IMR-90 (cell line): ENCODE measurements around the gene AFM. TPM values are rescaled to one million over a fixed set of nuclear protein-coding genes. Genes with fewer than 3 reads are reported as not detected.

Experiments used
- ATAC-seq: fragments of 200-7000 bp; cut with Tn5 transposase; 2 replicates; pipeline ENCODE4 v1.9.1; 2020; ENCODE audit warnings: low read depth, mild to moderate bottlenecking, moderate library complexity
- BruUV-seq: library from RNA; stranded (reverse); fragments of 400-500 nt; replicated peaks from 2 replicates; lab custom pipeline; 2021; lab: Mats Ljungman, UMichigan
- CTCF ChIA-PET: fragments of 300-600 bp; formaldehyde crosslinking; extraction: SDS; loops from one replicate; lab custom pipeline; 2021; ENCODE audit warnings: antibody characterized with exemption; lab: Yijun Ruan, JAX
- POLR2A ChIA-PET: fragments of 300-600 bp; sonication (Branson Sonifier 250); formaldehyde crosslinking; loops from one replicate; lab custom pipeline; 2022; ENCODE audit warnings: antibody characterized with exemption; ENCODE audit not compliant: unreplicated experiment; lab: Charles Lee
- DNase-seq: peaks from one replicate; pipeline ENCODE4 v3.0.0; 2013
- H2AFZ ChIP-seq: replicated peaks from 2 replicates; pipeline ENCODE3; 2013; ENCODE audit warnings: low read length, mild to moderate bottlenecking; ENCODE audit not compliant: poor library complexity
- H2AK5ac ChIP-seq: 2 replicates; pipeline ENCODE4 v1.6.1; 2013; ENCODE audit warnings: low read depth, low read length, inconsistent platforms
- H2AK9ac ChIP-seq: replicated peaks from 2 replicates; pipeline ENCODE3; 2013; ENCODE audit warnings: mild to moderate bottlenecking, low read depth, low read length, moderate library complexity; ENCODE audit not compliant: poor library complexity
- H2BK120ac ChIP-seq: 2 replicates; pipeline ENCODE4 v1.6.1; 2013; ENCODE audit warnings: low read depth, low read length, inconsistent platforms
- H2BK15ac ChIP-seq: 3 replicates; pipeline ENCODE4 v1.6.1; 2013; ENCODE audit warnings: low read depth, low read length, inconsistent platforms
- H2BK20ac ChIP-seq: 2 replicates; pipeline ENCODE4 v1.6.1; 2013; ENCODE audit warnings: low read depth, mild to moderate bottlenecking, inconsistent platforms, low read length, moderate library complexity
- H2BK5ac ChIP-seq: 2 replicates; pipeline ENCODE4 v1.6.1; 2013; ENCODE audit warnings: mild to moderate bottlenecking, low read depth, low read length, inconsistent platforms; ENCODE audit not compliant: poor library complexity, severe bottlenecking
- H3K14ac ChIP-seq: replicated peaks from 2 replicates; pipeline ENCODE4 v1.6.1; 2013; ENCODE audit warnings: low read depth, low read length, inconsistent platforms
- H3K18ac ChIP-seq: 2 replicates; pipeline ENCODE4 v1.6.1; 2013; ENCODE audit warnings: low read depth, low read length, control low read depth
- H3K23ac ChIP-seq: 2 replicates; pipeline ENCODE4 v1.6.1; 2013; ENCODE audit warnings: low read depth, low read length, inconsistent platforms
- H3K27ac ChIP-seq: 2 replicates; pipeline ENCODE4 v1.5.1; 2013; ENCODE audit warnings: mild to moderate bottlenecking, control low read depth, low read length; ENCODE audit not compliant: insufficient read depth
- H3K27me3 ChIP-seq: 2 replicates; pipeline ENCODE4 v1.6.1; 2013; ENCODE audit warnings: low read length; ENCODE audit not compliant: control insufficient read depth, insufficient read depth
- H3K36me3 ChIP-seq: 2 replicates; pipeline ENCODE4 v1.6.1; 2013; ENCODE audit warnings: low read length, mixed read lengths; ENCODE audit not compliant: control insufficient read depth, insufficient read depth
- H3K4ac ChIP-seq: 2 replicates; pipeline ENCODE4 v1.6.1; 2013; ENCODE audit warnings: low read depth, low read length, inconsistent platforms
- H3K4me1 ChIP-seq: 2 replicates; pipeline ENCODE4 v1.6.1; 2013; ENCODE audit warnings: low read length, mixed read lengths; ENCODE audit not compliant: control insufficient read depth, insufficient read depth
- H3K4me2 ChIP-seq: 2 replicates; pipeline ENCODE4 v1.6.1; 2013; ENCODE audit warnings: low read depth, mild to moderate bottlenecking, control low read depth, low read length, moderate library complexity
- H3K4me3 ChIP-seq: 2 replicates; pipeline ENCODE4 v1.5.1; 2013; ENCODE audit warnings: low read depth, mild to moderate bottlenecking, control low read depth, low read length, moderate library complexity; ENCODE audit not compliant: insufficient read depth
- H3K56ac ChIP-seq: 2 replicates; pipeline ENCODE4 v1.6.1; 2013; ENCODE audit warnings: low read length, inconsistent platforms; ENCODE audit not compliant: insufficient read depth; ENCODE audit errors: extremely low read depth
- H3K79me1 ChIP-seq, 2 experiments: 2 replicates each; pipeline ENCODE4 v1.6.1; 2013; ENCODE audit warnings: low read length in 2 of 2, inconsistent platforms in 1 of 2, low read depth in 1 of 2
- H3K9ac ChIP-seq: 2 replicates; pipeline ENCODE4 v1.6.1; 2013; ENCODE audit warnings: low read depth, low read length, control low read depth
- H3K9me1 ChIP-seq: 2 replicates; pipeline ENCODE4 v1.6.1; 2013; ENCODE audit warnings: low read length, inconsistent platforms; ENCODE audit not compliant: insufficient read depth
- H3K9me3 ChIP-seq: 2 replicates; pipeline ENCODE4 v1.6.1; 2013; ENCODE audit warnings: low read length; ENCODE audit not compliant: control insufficient read depth, insufficient read depth
- H4K20me1 ChIP-seq: 2 replicates; pipeline ENCODE4 v1.6.1; 2013; ENCODE audit warnings: low read length, inconsistent platforms; ENCODE audit not compliant: insufficient read depth
- H4K5ac ChIP-seq: 2 replicates; pipeline ENCODE4 v1.6.1; 2013; ENCODE audit warnings: mild to moderate bottlenecking, low read depth, low read length, control low read depth
- H4K8ac ChIP-seq, 2 experiments: 2 replicates each; pipeline ENCODE4 v1.6.1; 2013; ENCODE audit warnings: low read depth in 2 of 2, low read length in 2 of 2, control low read depth in 1 of 2, inconsistent platforms in 1 of 2
- H4K91ac ChIP-seq: 2 replicates; pipeline ENCODE4 v1.6.1; 2013; ENCODE audit warnings: low read depth, low read length, inconsistent platforms; ENCODE audit not compliant: insufficient read depth
- BHLHE40 ChIP-seq: fragments of 150-350 bp; IDR thresholded peaks from 2 replicates; pipeline ENCODE4 v1.6.1; 2016; ENCODE audit warnings: mild to moderate bottlenecking, low read depth, low read length
- CEBPB ChIP-seq: IDR thresholded peaks from 2 replicates; pipeline ENCODE4 v1.6.1; 2012; ENCODE audit warnings: low read depth, low read length, improper control_type of control experiment
- CHD1 ChIP-seq: IDR thresholded peaks from 2 replicates; pipeline ENCODE4 v1.6.1; 2012; ENCODE audit warnings: low read depth, low read length, improper control_type of control experiment
- FOS ChIP-seq: fragments of 150-350 bp; IDR thresholded peaks from 2 replicates; pipeline ENCODE4 v1.6.1; 2016; ENCODE audit warnings: low read depth, low read length
- MAZ ChIP-seq: IDR thresholded peaks from 2 replicates; pipeline ENCODE4 v1.6.1; 2012; ENCODE audit warnings: low read depth, mild to moderate bottlenecking, low read length, improper control_type of control experiment, moderate library complexity, borderline replicate concordance
- MXI1 ChIP-seq: IDR thresholded peaks from 2 replicates; pipeline ENCODE4 v1.6.1; 2012; ENCODE audit warnings: low read depth, mild to moderate bottlenecking, low read length, moderate library complexity, borderline replicate concordance
- NFE2L2 ChIP-seq: fragments of 150-350 bp; IDR thresholded peaks from 2 replicates; pipeline ENCODE4 v1.6.1; 2016; ENCODE audit warnings: low read depth, mild to moderate bottlenecking, low read length
- POLR2A ChIP-seq: IDR thresholded peaks from 2 replicates; pipeline ENCODE4 v1.6.1; 2012; ENCODE audit warnings: mild to moderate bottlenecking, low read depth, low read length
- RAD21 ChIP-seq: IDR thresholded peaks from 2 replicates; pipeline ENCODE4 v1.6.1; 2012; ENCODE audit warnings: low read length, improper control_type of control experiment
- RCOR1 ChIP-seq: IDR thresholded peaks from 2 replicates; pipeline ENCODE4 v1.6.1; 2012; ENCODE audit warnings: mild to moderate bottlenecking, low read length, improper control_type of control experiment; ENCODE audit not compliant: insufficient replicate concordance
- RFX5 ChIP-seq: IDR thresholded peaks from 2 replicates; pipeline ENCODE4 v1.8.0; 2012; ENCODE audit warnings: low read depth, mild to moderate bottlenecking, low read length, moderate library complexity
- SMC3 ChIP-seq: fragments of 150-350 bp; IDR thresholded peaks from 2 replicates; pipeline ENCODE4 v1.6.1; 2016; ENCODE audit warnings: low read depth, mild to moderate bottlenecking, antibody characterized with exemption, low read length, moderate library complexity
- WGBS, 2 experiments: methylation state at CpG; one replicate each; pipeline versions ENCODE4 v1.1.5 to v1.1.7; 2013; ENCODE audit warnings: missing lambda C conversion rate in 2 of 2; ENCODE audit not compliant: insufficient read length in 1 of 2; ENCODE audit errors: extremely low coverage in 2 of 2; 5-methylcytosine and 5-hydroxymethylcytosine counted together
- dilution Hi-C: fragments of 300-500 bp; cut with HindIII; formaldehyde crosslinking; loops from one replicate; pipeline ENCODE4 v1.14.3; 2018; ENCODE audit warnings: low sequenced_read_pairs; ENCODE audit not compliant: unreplicated experiment
- in situ Hi-C: fragments of 300-500 bp; cut with MboI; formaldehyde crosslinking; loops from 3 replicates; pipeline ENCODE4 v1.14.3; 2019; ENCODE audit warnings: low sequenced_read_pairs, inconsistent platforms, mixed read lengths
- intact Hi-C: fragments of 100-400 bp; cut with micrococcal nuclease; formaldehyde crosslinking; loops from 2 replicates; pipeline ENCODE4 v1.10.0; 2022
- polyA plus RNA-seq, 3 experiments: library from polyadenylated mRNA; depleted of rRNA; stranded (reverse); fragments of >200 nt; gene quantifications; 2 replicates each; pipeline ENCODE4 v1.2.3, GENCODE V29; 2012; ENCODE audit warnings: low replicate concordance in 1 of 3
- total RNA-seq: library from RNA; depleted of rRNA; stranded (reverse); fragments of >200 nt; gene quantifications from 2 replicates; pipeline ENCODE4 v1.2.3, GENCODE V29; 2012
- TF ChIP-seq, protein P1 (sequence below): conservative IDR thresholded peaks from 2 replicates; pipeline ENCODE4 v1.5.1; 2012; ENCODE audit warnings: mild to moderate bottlenecking, low read depth, low read length, improper control_type of control experiment
- TF ChIP-seq, protein P2 (sequence below): fragments of 150-350 bp; IDR thresholded peaks from 2 replicates; pipeline ENCODE4 v1.6.1; 2016; ENCODE audit warnings: low read depth, mild to moderate bottlenecking, low read length, moderate library complexity, borderline replicate concordance
- TF ChIP-seq, protein P3 (sequence below): fragments of 150-350 bp; IDR thresholded peaks from 2 replicates; pipeline ENCODE4 v1.6.1; 2017; ENCODE audit warnings: mild to moderate bottlenecking, antibody characterized with exemption, low read length, low read depth

Gene AFM
- total and polyA plus RNA-seq, 2 of the 4 experiments (the other 2 are of a cell fraction): not detected

- no CpG with 5 or more reads among the region's 3 CpGs for WGBS, 2 experiments
- Histone ChIP-seq H3K27me3 (peaks cover 2% of the 10 kb centered on the region; the same call in 1 of the 2 replicates), H3K27ac (no peak overlapping the region), H2BK5ac (no peak overlapping the region), H3K79me1 (no peaks in the 10 kb centered on the region), H3K4me2 (no peak overlapping the region), H2BK120ac (no peak overlapping the region), H2AK9ac (no peak overlapping the region), H2AK5ac (no peak overlapping the region), H3K56ac (no peak overlapping the region), H4K8ac (no peak overlapping the region), H3K9ac (no peak overlapping the region), H3K23ac (no peak overlapping the region), H2AFZ (no peak overlapping the region), H3K14ac (no peak overlapping the region), H4K91ac (no peak overlapping the region), H3K9me1 (no peaks in the 10 kb centered on the region), H4K5ac (no peak overlapping the region), H3K18ac (no peak overlapping the region), H2BK15ac (no peak overlapping the region), H4K20me1 (no peaks in the 10 kb centered on the region), H2BK20ac (no peak overlapping the region), H3K4me1 (no peaks in the 10 kb centered on the region), H3K36me3 (no peaks in the 10 kb centered on the region), H3K4me3 (no peak overlapping the region), H3K9me3 (no peaks in the 10 kb centered on the region), H3K4ac (no peak overlapping the region)
- dilution Hi-C loops (no loop called here), intact Hi-C loops (no loop called here), in situ Hi-C loops (no loop called here)
- POLR2A ChIA-PET: no interaction called here
- CTCF ChIA-PET: interaction anchor here (1.4 kb wide), 1 partner anchor 9 kb away, joined by 5 read pairs; no protein-coding TSS in a partner anchor
- DNase-seq: no peak
- BruUV-seq: no TSS peak
- no peak for ATAC-seq
- TF ChIP-seq CEBPB (no peak), BHLHE40 (no peak), MXI1 (no peak), RAD21 (no peak), RFX5 (no peak), FOS (no peak), CHD1 (no peak), POLR2A (no peak), SMC3 (no peak), NFE2L2 (no peak), RCOR1 (no peak), MAZ (no peak)
- TF ChIP-seq, protein P1, sequence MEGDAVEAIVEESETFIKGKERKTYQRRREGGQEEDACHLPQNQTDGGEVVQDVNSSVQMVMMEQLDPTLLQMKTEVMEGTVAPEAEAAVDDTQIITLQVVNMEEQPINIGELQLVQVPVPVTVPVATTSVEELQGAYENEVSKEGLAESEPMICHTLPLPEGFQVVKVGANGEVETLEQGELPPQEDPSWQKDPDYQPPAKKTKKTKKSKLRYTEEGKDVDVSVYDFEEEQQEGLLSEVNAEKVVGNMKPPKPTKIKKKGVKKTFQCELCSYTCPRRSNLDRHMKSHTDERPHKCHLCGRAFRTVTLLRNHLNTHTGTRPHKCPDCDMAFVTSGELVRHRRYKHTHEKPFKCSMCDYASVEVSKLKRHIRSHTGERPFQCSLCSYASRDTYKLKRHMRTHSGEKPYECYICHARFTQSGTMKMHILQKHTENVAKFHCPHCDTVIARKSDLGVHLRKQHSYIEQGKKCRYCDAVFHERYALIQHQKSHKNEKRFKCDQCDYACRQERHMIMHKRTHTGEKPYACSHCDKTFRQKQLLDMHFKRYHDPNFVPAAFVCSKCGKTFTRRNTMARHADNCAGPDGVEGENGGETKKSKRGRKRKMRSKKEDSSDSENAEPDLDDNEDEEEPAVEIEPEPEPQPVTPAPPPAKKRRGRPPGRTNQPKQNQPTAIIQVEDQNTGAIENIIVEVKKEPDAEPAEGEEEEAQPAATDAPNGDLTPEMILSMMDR: no peak
- TF ChIP-seq, protein P2, sequence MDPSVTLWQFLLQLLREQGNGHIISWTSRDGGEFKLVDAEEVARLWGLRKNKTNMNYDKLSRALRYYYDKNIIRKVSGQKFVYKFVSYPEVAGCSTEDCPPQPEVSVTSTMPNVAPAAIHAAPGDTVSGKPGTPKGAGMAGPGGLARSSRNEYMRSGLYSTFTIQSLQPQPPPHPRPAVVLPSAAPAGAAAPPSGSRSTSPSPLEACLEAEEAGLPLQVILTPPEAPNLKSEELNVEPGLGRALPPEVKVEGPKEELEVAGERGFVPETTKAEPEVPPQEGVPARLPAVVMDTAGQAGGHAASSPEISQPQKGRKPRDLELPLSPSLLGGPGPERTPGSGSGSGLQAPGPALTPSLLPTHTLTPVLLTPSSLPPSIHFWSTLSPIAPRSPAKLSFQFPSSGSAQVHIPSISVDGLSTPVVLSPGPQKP: no peak
- TF ChIP-seq, protein P3, sequence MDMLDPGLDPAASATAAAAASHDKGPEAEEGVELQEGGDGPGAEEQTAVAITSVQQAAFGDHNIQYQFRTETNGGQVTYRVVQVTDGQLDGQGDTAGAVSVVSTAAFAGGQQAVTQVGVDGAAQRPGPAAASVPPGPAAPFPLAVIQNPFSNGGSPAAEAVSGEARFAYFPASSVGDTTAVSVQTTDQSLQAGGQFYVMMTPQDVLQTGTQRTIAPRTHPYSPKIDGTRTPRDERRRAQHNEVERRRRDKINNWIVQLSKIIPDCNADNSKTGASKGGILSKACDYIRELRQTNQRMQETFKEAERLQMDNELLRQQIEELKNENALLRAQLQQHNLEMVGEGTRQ: no peak
Measured at GRCh38 chr4:73436674-73437557, 44.6 kb upstream of the AFM start.
